HEK293 (cell line): ENCODE results near the gene NUDT4.

Source experiments
- SETDB1 ChIP-seq: IDR thresholded peaks from one replicate; pipeline ENCODE4 v1.6.1; 2017; ENCODE audit warnings: mild to moderate bottlenecking, low read length, moderate library complexity, mixed read lengths; ENCODE audit not compliant: insufficient read length
- ZBTB17 ChIP-seq: fragments of 450-650 bp; formaldehyde crosslinking; IDR thresholded peaks from 2 replicates; pipeline ENCODE4 v1.5.1; 2016; ENCODE audit warnings: missing biosample characterization, missing genetic modification characterization
- ZBTB21 ChIP-seq: fragments of 450-650 bp; formaldehyde crosslinking; IDR thresholded peaks from 2 replicates; pipeline ENCODE4 v1.5.1; 2017; ENCODE audit warnings: missing biosample characterization, missing genetic modification characterization
- ZBTB7A ChIP-seq: fragments of 450-650 bp; formaldehyde crosslinking; IDR thresholded peaks from 2 replicates; pipeline ENCODE4 v1.5.1; 2016; ENCODE audit warnings: low read depth, missing biosample characterization, missing genetic modification characterization
- ZNF311 ChIP-seq: fragments of 450-650 bp; formaldehyde crosslinking; IDR thresholded peaks from 2 replicates; pipeline ENCODE4 v1.5.1; 2017; ENCODE audit warnings: missing biosample characterization, missing genetic modification characterization, borderline replicate concordance
- ZNF596 ChIP-seq: fragments of 450-650 bp; IDR thresholded peaks from 2 replicates; pipeline ENCODE4 v1.5.0; 2018; ENCODE audit warnings: missing biosample characterization, mild to moderate bottlenecking, missing genetic modification characterization, moderate library complexity
- ZNF626 ChIP-seq: fragments of 450-650 bp; sonication (Bioruptor Pico); formaldehyde crosslinking; IDR thresholded peaks from 2 replicates; pipeline ENCODE4 v1.5.1; 2018; ENCODE audit warnings: missing biosample characterization, missing genetic modification characterization, inconsistent platforms
- ZNF701 ChIP-seq: fragments of 450-650 bp; formaldehyde crosslinking; IDR thresholded peaks from 2 replicates; pipeline ENCODE4 v1.5.1; 2016; ENCODE audit warnings: missing biosample characterization, missing genetic modification characterization
- ZSCAN30 ChIP-seq: fragments of 450-650 bp; IDR thresholded peaks from 2 replicates; pipeline ENCODE4 v1.5.1; 2018; ENCODE audit warnings: missing biosample characterization, mild to moderate bottlenecking, missing genetic modification characterization, moderate library complexity
- TF ChIP-seq, protein P1 (sequence below): fragments of 450-650 bp; formaldehyde crosslinking; IDR thresholded peaks from 2 replicates; pipeline ENCODE4 v1.5.1; 2016; ENCODE audit warnings: missing biosample characterization, missing genetic modification characterization
- TF ChIP-seq, protein P2 (sequence below): fragments of 450-650 bp; formaldehyde crosslinking; IDR thresholded peaks from 2 replicates; pipeline ENCODE4 v1.5.1; 2016; ENCODE audit warnings: missing biosample characterization, missing genetic modification characterization
- TF ChIP-seq, protein P3 (sequence below): fragments of 450-650 bp; formaldehyde crosslinking; IDR thresholded peaks from 2 replicates; pipeline ENCODE4 v1.5.1; 2016; ENCODE audit warnings: missing biosample characterization, missing genetic modification characterization

DNA sequence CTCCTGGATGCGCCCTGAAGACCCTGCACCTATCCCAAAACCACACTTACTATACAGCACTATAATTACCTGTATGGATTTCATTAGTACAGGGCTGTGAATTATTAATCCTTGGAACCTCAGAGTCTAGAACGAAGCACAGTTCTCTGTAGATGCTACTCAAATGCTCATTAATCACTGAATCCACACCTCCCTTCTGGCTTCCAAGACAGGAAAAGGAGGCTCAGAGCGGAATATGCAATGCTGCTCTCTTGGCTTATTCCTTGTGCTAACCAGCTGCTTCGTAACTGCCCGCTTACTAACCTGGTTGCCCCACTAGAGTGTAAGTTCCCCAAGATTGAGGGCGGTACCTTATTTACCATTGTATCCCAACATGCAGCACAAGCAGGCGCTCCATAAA lies 39.1 kb upstream of the NUDT4 start:
- TF ChIP-seq, protein P1, sequence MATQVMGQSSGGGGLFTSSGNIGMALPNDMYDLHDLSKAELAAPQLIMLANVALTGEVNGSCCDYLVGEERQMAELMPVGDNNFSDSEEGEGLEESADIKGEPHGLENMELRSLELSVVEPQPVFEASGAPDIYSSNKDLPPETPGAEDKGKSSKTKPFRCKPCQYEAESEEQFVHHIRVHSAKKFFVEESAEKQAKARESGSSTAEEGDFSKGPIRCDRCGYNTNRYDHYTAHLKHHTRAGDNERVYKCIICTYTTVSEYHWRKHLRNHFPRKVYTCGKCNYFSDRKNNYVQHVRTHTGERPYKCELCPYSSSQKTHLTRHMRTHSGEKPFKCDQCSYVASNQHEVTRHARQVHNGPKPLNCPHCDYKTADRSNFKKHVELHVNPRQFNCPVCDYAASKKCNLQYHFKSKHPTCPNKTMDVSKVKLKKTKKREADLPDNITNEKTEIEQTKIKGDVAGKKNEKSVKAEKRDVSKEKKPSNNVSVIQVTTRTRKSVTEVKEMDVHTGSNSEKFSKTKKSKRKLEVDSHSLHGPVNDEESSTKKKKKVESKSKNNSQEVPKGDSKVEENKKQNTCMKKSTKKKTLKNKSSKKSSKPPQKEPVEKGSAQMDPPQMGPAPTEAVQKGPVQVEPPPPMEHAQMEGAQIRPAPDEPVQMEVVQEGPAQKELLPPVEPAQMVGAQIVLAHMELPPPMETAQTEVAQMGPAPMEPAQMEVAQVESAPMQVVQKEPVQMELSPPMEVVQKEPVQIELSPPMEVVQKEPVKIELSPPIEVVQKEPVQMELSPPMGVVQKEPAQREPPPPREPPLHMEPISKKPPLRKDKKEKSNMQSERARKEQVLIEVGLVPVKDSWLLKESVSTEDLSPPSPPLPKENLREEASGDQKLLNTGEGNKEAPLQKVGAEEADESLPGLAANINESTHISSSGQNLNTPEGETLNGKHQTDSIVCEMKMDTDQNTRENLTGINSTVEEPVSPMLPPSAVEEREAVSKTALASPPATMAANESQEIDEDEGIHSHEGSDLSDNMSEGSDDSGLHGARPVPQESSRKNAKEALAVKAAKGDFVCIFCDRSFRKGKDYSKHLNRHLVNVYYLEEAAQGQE (tag by site-specific recombination) = no peak
- TF ChIP-seq, protein P2, sequence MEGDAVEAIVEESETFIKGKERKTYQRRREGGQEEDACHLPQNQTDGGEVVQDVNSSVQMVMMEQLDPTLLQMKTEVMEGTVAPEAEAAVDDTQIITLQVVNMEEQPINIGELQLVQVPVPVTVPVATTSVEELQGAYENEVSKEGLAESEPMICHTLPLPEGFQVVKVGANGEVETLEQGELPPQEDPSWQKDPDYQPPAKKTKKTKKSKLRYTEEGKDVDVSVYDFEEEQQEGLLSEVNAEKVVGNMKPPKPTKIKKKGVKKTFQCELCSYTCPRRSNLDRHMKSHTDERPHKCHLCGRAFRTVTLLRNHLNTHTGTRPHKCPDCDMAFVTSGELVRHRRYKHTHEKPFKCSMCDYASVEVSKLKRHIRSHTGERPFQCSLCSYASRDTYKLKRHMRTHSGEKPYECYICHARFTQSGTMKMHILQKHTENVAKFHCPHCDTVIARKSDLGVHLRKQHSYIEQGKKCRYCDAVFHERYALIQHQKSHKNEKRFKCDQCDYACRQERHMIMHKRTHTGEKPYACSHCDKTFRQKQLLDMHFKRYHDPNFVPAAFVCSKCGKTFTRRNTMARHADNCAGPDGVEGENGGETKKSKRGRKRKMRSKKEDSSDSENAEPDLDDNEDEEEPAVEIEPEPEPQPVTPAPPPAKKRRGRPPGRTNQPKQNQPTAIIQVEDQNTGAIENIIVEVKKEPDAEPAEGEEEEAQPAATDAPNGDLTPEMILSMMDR (tag by site-specific recombination) = no peak
- TF ChIP-seq ZNF596 (tag by site-specific recombination) (no peak), SETDB1 (no peak), ZSCAN30 (tag by site-specific recombination) (no peak), ZNF626 (tag by site-specific recombination) (no peak), ZBTB7A (tag by site-specific recombination) (no peak), ZBTB21 (tag by site-specific recombination) (no peak), ZBTB17 (tag by site-specific recombination) (no peak), ZNF311 (no peak), ZNF701 (no peak)
- TF ChIP-seq, protein P3, sequence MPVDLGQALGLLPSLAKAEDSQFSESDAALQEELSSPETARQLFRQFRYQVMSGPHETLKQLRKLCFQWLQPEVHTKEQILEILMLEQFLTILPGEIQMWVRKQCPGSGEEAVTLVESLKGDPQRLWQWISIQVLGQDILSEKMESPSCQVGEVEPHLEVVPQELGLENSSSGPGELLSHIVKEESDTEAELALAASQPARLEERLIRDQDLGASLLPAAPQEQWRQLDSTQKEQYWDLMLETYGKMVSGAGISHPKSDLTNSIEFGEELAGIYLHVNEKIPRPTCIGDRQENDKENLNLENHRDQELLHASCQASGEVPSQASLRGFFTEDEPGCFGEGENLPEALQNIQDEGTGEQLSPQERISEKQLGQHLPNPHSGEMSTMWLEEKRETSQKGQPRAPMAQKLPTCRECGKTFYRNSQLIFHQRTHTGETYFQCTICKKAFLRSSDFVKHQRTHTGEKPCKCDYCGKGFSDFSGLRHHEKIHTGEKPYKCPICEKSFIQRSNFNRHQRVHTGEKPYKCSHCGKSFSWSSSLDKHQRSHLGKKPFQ (tag by site-specific recombination) = no peak
